IPS-NIHi7 (cell line): ENCODE results near the gene AKR7A2.
"Not testable (repeated sequence)": the region's sequence is repeated elsewhere in the genome, so short reads cannot be mapped to it uniquely, and the experiment has no call there.

ENCODE experiments used
- DNase-seq: peaks from one replicate; pipeline ENCODE4 v3.0.0; 2012; ENCODE audit warnings: mixed read lengths; ENCODE audit errors: extremely low spot score

The AKR7A2 gene

GRCh38 chr1:19307794-19308508 is 4.0 kb downstream of the AKR7A2 start:
- DNase-seq, result no peak

- no peak for DNase-seq
Observed at GRCh38 chr1:19306941-19307340, 5.0 kb downstream of the AKR7A2 start.

DNA sequence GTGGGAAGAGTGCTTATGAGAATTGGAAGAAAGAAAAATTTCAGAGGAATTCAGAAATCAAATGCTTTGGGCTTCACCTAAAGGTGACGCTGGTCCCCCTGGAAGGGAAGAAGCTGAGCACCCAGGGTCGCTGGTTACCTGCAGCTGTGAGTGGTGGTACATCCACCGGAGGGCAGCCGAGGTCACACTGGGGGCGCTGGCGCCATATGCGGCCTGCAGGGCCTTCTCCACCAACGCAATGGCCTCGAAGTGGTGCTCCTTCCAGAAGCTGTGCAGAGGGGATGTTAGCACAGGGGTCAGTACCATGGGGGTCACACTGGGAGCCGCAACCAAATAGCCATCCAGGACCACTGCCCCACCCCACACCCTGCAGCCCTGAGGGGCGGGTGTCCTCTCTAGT is 6.1 kb downstream of the AKR7A2 start:
- DNase-seq, result no peak

GRCh38 chr1:19304081-19304480 is 7.9 kb downstream of the AKR7A2 start:
- DNase-seq, result not testable (repeated sequence)

GRCh38 chr1:19300211-19300610 is 11.7 kb downstream of the AKR7A2 start:
- no peak for DNase-seq

DNA sequence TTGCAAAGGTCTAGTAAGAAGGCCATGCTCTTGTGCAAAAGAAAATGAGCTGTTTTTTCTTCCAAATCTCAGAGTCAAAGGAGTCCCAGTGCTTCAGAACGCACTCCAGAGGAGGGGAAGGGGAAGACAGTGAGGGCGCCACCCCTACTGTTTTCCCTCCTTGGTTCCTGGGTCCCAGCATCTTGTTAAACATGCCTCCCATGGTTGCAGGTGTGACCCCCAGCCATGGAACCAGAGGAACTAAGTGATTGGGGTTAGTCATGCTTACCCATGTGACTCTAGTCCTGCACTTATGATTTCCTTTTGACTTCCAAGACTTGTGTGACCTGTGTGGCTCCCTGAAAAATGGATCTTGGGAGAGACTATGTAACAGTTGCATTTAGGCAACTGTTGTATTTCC is 17.3 kb downstream of the AKR7A2 start:
- no peak for DNase-seq

GRCh38 chr1:19289244-19289643 is 22.7 kb downstream of the AKR7A2 start:
- DNase-seq, result no peak

DNA sequence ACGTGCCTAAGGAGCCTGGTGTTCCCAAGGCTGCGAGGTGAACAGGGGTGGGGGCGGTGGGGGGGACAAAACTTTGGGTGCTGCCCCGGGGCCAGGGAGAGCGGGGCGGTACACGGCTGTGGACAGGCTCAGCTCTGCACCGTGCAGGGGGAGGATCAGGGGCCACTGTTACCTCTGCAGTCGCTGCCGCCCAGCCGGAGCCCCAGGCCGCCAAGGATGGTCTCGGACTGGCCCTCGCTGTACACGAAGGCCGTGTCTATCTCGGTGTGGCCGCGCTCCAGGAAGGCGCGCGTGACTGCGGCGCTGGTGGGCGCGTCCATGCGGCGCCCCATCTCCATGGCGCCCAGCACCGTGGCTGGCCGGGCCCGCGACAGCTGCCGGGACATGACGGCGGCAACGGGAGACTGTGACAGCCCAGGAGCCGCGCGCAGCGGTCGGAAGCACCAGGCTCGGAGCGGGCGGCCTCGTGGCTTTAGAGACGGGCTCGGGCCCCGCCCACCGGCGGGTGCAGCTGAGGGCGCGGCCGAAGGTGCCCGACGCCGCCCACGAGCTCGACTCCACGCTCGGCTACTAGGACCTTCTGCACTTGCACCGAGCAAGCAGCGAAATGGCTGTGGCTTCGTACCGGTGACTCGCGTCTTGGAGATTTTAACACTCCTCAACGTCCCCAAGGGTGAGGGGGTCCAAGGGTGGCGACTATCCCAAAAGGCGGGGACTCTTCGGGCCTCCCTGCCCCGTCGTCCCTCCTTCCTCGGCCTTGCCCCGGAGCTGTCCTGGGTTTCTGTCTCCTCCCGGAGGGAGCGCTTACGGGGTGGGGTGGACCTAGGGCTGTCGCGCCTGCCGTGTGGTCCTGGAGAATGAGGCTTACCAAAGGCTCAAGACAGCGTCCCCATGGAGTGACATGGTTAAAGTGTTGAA is 23.4 kb downstream of the AKR7A2 start, which contains the start of gene AKR7A3:
TSS of gene AKR7A3 (minus strand) at position 447 of the 918 bp plus-strand sequence. CDS start at position 386, 61 bp downstream.
- DNase-seq, result peak; percentile 77

DNA sequence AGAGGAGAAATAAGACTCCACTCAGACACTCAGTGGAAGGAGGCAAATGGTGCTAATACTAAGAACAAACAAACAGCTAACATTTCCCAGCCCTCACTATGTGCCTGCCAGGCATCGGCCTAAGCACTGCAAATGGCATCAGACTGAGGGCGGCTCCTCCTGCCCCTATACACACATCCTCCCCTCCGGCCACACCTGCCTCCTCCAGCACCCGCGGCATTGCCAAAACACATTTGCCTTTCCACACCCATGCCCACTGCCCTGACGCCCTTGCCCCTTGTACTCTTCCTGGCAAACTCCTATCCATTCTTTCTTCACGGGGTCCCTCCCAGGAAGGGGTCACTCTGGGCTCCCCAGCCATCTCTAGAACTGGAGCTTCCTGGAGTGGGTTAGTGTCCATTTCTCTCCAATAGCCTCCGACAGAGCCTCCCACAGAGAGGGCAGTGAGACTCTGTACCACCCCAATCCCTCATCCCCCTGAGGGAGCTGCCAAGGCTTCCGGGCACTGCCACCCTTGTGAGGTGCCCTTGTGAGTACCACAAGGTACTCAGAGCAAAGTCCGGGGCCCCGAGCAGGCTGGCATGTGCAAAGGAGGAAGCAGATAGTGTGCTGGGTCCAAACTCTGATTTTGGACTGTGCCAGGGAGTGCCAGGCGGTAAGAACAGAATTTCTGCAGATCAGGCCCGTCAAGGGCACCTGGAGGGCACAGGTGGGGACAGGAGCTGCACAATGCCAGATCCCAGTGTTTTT is 24.3 kb downstream of the AKR7A2 start:
- no peak for DNase-seq

DNA sequence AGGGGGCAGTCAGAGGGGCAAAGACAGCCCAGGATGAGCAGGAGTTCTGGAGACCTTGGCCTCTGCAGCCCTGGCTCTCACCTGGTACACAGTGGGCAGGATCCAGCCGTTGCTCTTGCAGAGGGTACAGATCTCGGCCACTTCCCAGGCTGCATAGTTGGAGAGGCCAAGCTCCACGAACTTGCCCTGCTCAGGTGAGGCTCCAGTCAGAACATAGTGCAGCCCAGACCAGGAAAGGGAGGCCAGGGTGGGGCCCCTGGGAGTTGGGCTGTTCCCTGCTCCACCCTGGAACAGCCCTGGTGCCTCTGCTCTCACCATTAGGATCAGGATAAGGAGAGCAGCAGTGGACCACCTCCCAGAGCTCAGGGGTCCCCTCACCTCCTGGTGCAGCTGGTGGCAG is 26.1 kb downstream of the AKR7A2 start:
- DNase-seq, result not testable (repeated sequence)

GRCh38 chr1:19285366-19285765 is 26.6 kb downstream of the AKR7A2 start:
- DNase-seq, result not testable (repeated sequence)

GRCh38 chr1:19284881-19285280 is 27.1 kb downstream of the AKR7A2 start:
- no peak for DNase-seq

- DNase-seq, result no peak
Observed at GRCh38 chr1:19283891-19284290, 28.1 kb downstream of the AKR7A2 start.

- no peak for DNase-seq
Observed at GRCh38 chr1:19274636-19275035, 37.3 kb downstream of the AKR7A2 start.

DNA sequence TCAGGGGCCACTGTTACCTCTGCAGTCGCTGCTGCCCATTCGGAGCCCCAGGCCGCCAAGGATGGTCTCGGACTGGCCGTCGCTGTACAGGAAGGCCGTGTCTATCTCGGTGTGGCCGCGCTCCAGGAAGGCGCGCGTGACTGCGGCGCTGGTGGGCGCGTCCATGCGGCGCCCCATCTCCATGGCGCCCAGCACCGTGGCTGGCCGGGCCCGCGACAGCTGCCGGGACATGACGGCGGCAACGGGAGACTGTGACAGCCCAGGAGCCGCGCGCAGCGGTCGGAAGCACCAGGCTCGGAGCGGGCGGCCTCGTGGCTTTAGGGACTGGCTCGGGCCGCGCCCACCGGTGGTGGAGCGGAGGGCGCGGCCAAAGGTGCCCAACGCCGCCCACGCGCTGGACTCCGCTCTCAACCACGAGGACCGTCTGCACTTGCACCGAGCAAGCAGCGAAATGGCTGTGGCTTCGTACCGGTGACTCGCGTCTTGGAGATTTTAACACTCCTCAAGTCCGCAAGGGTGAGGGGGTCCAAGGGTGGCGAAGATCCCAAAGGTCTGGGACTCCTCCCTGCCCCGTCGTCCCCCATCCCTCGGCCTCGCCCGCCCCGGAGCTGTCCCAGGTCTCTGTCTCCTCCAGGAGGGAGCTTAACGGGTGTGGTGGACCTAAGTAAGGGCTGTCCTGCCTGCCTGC is 38.0 kb downstream of the AKR7A2 start:
- not testable (repeated sequence) for DNase-seq

DNA sequence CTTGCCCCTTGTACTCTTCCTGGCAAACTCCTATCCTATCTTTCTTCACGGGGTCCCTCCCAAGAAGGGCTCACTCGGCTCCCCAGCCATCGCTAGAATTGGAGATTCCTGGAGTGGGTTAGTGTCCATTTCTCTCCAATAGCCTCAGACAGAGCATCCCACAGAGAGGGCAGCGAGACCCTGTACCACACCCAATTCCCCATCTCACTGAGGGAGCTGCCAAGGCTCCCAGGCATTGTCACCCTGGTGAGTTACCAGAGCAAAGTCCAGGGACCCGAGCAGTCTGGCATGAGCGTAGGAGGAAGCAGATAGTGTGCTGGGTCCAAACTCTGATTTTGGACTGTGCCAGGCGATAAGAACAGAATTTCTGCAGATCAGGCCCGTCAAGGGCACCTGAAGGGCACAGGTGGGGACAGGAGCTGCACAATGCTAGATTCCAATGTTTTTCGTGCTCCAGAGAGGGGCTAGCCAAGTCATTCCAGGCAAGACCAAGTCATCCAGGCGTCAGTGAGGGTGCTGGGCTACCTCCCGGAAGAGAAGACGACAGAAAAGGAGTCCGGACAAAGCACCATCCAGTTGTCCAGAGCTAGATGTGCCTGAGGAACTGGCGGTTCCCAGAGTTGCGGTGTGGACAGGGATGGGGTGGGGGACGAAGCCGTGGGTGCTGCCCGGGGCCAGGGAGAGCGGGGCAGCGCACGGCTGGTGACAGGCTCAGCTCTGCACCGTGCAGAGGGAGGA is 38.7 kb downstream of the AKR7A2 start:
- no peak for DNase-seq

DNA sequence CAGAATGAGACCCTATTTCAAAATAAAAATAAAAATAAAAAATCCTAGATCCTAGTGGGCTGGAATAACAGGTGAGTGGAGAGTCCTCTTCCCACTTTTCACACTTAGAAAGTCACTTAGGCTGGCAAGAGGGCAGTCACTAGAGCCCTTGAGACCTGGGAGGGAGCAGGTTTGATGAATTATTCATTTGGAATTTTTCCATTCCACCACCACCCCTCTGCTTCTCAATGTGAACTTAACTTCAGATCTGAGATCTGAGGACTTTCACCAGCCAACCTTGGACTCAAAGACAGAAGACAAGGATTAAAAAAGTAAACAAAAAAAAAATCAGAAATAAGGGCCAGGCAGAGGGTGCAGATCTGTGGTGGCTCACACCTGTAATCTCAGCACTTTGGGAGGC is 39.9 kb downstream of the AKR7A2 start:
- DNase-seq, result no peak

GRCh38 chr1:19270343-19270730 is 41.6 kb downstream of the AKR7A2 start:
- DNase-seq, result not testable (repeated sequence)

DNA sequence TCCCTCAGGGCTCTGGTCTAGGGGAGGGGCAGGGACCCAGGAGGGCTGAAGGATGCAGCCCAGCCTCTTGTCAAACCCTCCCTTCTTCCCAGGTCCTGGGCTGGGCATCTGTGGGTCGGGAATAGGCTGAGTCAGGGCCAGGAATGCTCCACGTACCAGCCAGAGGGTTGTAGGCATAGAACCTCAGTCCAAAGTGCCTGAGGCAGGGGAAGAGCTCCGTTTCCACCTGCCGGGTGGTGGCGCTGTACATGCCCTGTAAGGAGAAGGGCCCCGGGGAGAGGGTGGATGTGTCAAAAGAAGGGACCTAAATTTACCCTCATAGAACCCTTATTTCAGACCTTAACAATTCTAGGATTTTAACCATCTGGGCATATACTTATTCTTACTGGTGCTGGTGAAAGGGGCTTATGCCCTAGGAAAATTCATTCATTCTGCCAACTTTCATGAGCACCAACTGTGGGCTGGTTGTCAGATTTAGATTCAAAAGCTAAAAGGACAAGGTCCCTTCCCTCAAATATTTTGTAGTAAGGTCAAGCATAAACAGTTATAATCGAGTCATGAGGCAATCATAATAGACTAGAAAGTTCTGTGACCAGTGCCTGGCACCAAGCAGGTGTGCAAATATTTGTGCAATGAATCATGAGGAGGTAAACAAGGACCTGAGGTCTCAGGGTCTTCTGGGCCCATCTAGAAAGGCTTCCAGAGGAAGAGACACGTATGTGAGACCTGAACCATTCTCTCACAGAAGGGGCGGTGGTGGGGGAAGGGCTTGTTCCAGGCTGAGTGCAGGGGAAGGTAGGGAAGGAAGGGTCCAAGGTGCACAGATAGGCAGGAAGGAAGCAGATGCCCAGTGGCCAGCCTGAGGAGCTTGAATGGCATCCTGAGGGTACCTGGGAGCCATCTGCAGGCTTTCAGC is 42.3 kb downstream of the AKR7A2 start:
- not testable (repeated sequence) for DNase-seq

- no peak for DNase-seq
Observed at GRCh38 chr1:19268445-19268844, 43.5 kb downstream of the AKR7A2 start.
